GM19025 (cell line): ENCODE data around the gene LACTB.
A peak's percentile ranks its signal among the peaks of the same experiment; 100 is the strongest.

Experiments used
- ATAC-seq: cut with Tn5 transposase; IDR thresholded peaks from one replicate; pipeline ENCODE4 v1.9.1; 2021; ENCODE audit warnings: mild to moderate bottlenecking, low read depth, moderate library complexity; ENCODE audit not compliant: unreplicated experiment

Gene LACTB

DNA sequence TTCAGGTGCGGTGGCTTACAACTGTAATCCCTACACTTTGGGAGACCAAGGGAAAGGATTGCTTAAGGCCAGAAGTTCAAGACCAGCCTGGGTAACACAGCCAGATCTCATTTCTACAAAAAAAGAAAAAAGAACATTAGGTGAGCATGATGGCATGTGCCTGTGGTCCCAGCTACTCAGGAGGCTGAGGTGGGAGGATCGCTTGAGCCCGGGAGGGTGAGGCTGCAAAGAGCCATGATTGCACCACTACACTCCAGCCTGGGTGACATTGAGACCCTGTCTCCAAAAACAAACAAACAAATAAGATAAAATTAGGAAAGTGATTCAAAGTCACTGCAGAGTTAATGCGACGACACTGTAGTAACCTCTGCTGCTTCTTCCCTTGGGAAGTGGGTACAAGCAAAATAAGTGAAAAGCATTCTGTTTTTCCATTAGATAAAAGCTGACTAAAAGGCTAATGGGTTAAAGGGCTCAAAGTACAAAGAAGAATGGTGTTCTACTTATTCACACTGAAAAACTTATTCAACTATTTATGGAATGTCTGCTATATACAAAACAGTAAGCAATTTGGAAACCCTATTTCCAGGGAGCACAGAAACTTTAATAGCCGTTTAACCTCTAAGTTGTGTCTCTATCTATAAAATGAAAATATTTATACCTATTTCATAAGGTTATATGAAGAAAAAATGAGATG is 43.7 kb downstream of the LACTB start:
- ATAC-seq, result no peak

DNA sequence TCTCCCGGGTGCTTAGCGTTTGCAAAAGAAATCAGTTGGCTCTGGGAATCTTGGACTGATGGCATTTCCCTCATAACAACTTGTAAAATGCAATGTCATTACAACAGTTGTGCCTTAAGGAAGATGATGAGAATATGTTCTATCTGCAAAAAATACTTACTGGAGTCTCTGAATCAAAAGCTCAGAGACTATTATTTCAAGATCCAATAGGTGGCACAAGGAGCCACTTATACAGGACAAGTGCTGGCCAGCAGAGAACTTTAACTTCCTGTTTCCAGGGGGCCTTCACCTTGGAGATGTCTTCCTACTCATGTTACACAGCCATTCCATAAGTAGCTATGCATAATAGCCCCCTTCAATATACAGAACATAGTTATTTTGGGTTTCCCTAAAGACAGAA is 44.6 kb downstream of the LACTB start:
- no peak for ATAC-seq

GRCh38 chr15:63169788-63170187 is 48.1 kb downstream of the LACTB start:
- ATAC-seq, result no peak

- no peak for ATAC-seq
Observed at GRCh38 chr15:63172376-63172775, 50.7 kb downstream of the LACTB start.

- ATAC-seq, result no peak
Observed at GRCh38 chr15:63172851-63173451, 51.3 kb downstream of the LACTB start.

DNA sequence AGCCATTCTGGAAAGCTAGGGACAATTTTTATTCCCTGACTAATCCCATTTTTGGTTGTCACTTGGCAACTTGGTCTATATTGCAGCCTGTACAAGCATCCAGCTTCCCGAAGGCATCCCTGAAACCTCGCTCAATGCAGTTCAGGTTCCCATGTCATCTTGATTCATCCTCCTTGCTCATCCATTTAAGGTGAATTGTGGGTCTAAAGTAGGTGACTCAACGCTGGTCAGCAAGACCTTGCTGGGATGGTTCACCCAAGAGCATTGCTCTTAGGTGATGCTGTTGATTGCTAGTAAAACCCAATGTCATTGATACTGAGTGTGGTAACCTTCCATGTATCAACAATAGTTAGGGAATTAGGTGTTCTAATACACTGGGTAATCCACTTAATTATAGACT is 54.6 kb downstream of the LACTB start:
- no peak for ATAC-seq

- no peak for ATAC-seq
Observed at GRCh38 chr15:63178034-63178433, 56.4 kb downstream of the LACTB start.

- no peak for ATAC-seq
Observed at GRCh38 chr15:63180746-63181145, 59.1 kb downstream of the LACTB start.

- no peak for ATAC-seq
Observed at GRCh38 chr15:63181648-63182047, 60.0 kb downstream of the LACTB start.

DNA sequence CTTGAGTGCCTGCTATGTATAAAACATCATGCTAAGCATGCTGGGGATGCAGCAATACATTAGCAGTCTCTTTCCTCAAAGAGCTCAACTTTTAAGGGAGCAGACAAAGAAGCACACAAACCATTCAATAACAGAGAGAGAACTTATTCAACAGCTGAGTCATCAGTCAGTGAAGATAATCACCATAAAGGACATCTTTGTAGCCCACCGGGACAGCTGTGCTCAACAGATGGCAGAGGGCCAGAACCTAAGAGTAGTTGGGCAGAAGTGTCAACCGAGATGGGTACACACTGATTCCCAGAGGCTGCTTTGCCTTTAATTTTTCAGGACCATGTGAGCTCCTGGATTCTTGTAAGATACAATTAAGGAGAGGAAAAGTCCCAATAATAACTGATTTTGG is 63.5 kb downstream of the LACTB start:
- no peak for ATAC-seq

DNA sequence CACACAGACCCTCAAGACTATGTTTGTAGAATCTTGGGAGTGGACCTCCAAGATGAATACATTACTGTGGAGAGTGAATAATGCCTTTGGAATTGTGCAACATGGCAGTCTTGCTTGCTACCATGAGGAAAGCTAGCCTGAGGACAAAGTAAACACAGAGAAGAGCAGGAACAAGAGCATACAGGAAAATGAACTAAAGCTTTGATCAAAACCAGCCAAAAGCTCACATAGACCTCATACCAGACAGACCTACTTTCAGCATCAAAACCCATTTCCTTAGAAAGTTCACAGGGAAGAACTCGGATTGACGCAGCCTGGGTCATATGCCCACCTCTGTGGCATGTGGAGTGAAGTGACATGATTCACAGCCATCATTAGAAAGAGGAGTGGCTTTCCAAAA is 64.4 kb downstream of the LACTB start:
- ATAC-seq, result no peak

DNA sequence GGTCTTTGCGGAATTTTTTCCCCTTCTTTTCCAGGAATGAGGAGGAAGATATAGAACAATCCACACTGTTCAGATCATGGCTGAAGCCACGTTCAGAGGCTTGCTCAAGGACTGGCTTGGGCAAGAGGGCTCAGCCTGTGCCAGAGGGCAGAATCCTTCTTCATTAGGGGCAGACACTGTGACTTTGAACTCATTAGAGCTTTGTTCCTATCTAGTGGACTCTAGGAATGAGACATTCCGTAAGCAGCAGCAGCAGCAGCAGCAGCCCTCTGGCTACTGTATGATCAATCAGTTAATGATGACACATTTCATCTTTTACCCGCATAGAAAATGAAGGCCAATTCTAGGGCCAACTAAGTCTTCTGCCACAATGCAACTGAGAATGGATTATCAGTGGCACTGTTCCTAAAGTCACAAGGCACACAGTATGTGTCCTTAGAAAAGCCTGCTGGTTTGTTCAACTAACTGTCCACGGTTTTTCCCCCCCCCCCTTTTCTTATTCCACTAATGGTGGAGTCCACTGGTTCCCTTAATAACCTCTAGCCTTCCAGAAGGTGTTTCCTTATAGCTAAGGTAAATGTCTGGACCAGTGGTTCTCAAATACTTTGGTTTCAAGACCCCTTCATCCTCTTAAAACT is 66.0 kb downstream of the LACTB start:
- ATAC-seq, result no peak

- no peak for ATAC-seq
Observed at GRCh38 chr15:63188247-63188925, 66.7 kb downstream of the LACTB start.

GRCh38 chr15:63188926-63189871 is 67.5 kb downstream of the LACTB start, which contains the start of gene RAB8B:
Gene RAB8B, plus strand, starts transcription at chr15:63189606. Its CDS starts 19 bp downstream, at chr15:63189625.
- peak; percentile 76 for ATAC-seq

GRCh38 chr15:63189941-63190768 is 68.5 kb downstream of the LACTB start:
- ATAC-seq, result no peak

DNA sequence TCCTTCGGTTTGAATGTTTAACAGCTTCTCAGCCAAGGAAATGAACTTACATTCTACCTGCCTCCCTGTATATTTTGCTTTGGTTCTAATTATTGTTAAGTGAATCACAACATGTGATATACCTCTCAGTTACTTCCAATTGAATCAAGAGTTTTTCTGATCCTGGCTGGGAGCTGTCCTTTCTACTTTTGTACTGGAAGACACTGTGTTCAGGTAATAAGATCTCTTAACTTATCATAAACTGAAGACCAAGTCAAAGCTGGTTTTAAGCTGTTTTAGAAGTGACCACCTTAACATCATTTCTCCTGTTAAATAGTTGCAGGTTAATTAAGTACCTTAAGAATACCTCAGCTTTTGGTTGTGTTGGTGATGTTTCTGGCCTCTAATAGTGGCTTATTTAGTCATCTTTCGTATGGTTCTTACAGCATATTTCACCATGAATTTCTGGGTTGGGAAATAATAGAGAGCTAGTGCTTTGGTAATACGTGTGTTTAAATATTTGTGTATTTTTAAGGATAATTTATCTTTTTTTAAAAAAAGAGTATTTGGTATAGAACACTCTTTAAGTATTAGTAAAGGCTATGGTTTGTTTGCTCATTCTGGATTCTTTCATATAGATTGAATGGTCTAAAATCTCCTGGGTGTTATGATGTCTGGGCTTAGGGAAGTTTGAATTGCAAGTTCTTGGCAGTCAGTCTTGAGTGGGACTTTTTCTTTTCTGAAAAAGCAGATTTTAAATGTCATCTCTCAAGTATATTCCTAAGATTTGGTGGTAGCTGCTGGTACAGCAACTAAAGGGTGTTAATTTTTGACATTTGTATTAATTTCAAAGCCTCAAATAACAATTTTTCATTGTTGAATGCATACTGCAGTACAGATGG is 69.3 kb downstream of the LACTB start:
- no peak for ATAC-seq
